ENCODE results near the gene SLC5A6.

SLC5A6 gene

DNA sequence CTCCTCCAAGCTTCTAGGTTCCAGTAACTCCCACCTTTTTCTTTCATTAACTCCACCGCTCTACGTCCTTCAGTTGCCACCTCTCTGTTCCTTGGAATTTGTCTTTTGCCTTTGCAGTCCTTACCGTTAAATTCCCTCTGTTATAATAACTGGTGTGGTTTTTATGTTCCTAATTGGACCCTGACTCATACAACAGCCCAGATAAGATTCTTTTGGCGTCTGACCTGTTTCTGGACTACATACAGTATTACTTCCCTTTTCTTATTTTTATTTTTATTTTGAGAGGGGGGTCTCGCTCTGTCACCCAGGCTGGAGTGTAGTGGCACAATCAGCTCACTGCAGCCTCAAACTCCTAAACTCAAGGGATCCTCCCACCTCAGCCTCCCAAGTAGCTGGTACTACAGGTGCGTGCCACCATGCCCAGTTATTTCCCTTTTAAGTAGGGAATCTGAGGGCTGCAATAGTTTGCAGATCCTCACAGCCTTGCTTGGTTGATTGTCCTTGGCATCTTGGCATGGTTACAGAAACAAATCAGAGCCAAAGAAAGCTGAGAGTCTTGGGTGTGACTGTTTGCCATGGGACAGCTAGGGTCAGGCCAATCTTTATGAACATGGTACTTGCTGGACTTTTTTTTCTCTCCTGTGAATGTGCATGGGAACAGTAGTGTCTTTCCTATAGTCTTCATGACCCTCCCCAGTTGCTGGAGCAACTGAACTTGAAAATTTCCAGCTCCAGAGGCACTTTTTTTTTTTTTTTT lies 41.3 kb downstream of the SLC5A6 start:
- no peak for DNase-seq (ENCODE audit: extremely low spot score)
- no peak for TF ChIP-seq SUZ12 (IDR thresholded peaks at IDR 0.05)
- no peak for TF ChIP-seq FOXA1 (IDR thresholded peaks at IDR 0.05)
- TF ChIP-seq ZNF384 (IDR thresholded peaks at IDR 0.05): no peak
- no peak for TF ChIP-seq HDGF (IDR thresholded peaks at IDR 0.05; ENCODE audit: borderline replicate concordance)
- TF ChIP-seq ELF4 (IDR thresholded peaks at IDR 0.05): no peak
- TF ChIP-seq NFRKB (IDR thresholded peaks at IDR 0.05): no peak
- no peak for TF ChIP-seq L3MBTL2 (conservative IDR thresholded peaks at IDR 0.05)
- TF ChIP-seq SP1 (IDR thresholded peaks at IDR 0.05): no peak
- CTCF ChIA-PET: interaction anchor here (0.6 to 1.9 kb wide), 9 partner anchors 8 to 240 kb away, joined by 3 to 9 read pairs (median 4); no protein-coding TSS in a partner anchor
- POLR2A ChIA-PET: interaction anchor here (1.1 kb wide), 1 partner anchor 250 kb away, joined by 3 read pairs; no protein-coding TSS in a partner anchor

- TF ChIP-seq BHLHE40 (IDR thresholded peaks at IDR 0.05; ENCODE audit: borderline replicate concordance): no peak
- no peak for TF ChIP-seq FOXA1 (IDR thresholded peaks at IDR 0.05)
- no peak for TF ChIP-seq FOXM1 (IDR thresholded peaks at IDR 0.05; ENCODE audit: borderline replicate concordance)
- no peak for TF ChIP-seq ELF4 (IDR thresholded peaks at IDR 0.05)
- TF ChIP-seq CTBP1 (IDR thresholded peaks at IDR 0.05; ENCODE audit: borderline replicate concordance): no peak
- TF ChIP-seq L3MBTL2 (conservative IDR thresholded peaks at IDR 0.05): no peak
- no peak for TF ChIP-seq HDGF (IDR thresholded peaks at IDR 0.05; ENCODE audit: borderline replicate concordance)
- TF ChIP-seq LEF1 (IDR thresholded peaks at IDR 0.05; ENCODE audit: borderline replicate concordance): no peak
- no peak for TF ChIP-seq SUZ12 (IDR thresholded peaks at IDR 0.05)
- no peak for TF ChIP-seq FOXK2 (IDR thresholded peaks at IDR 0.05)
- no peak for DNase-seq (ENCODE audit: extremely low spot score)
- ChIA-PET POLR2A (interaction anchor here (0.9 kb wide), 1 partner anchor 41 kb away, joined by 4 read pairs; the partner anchor contains the start of gene ABHD1), CTCF (no interaction called here)
These were observed 46.9 kb downstream of the SLC5A6 start for GRCh38 chr2:27164960-27165763.

DNA sequence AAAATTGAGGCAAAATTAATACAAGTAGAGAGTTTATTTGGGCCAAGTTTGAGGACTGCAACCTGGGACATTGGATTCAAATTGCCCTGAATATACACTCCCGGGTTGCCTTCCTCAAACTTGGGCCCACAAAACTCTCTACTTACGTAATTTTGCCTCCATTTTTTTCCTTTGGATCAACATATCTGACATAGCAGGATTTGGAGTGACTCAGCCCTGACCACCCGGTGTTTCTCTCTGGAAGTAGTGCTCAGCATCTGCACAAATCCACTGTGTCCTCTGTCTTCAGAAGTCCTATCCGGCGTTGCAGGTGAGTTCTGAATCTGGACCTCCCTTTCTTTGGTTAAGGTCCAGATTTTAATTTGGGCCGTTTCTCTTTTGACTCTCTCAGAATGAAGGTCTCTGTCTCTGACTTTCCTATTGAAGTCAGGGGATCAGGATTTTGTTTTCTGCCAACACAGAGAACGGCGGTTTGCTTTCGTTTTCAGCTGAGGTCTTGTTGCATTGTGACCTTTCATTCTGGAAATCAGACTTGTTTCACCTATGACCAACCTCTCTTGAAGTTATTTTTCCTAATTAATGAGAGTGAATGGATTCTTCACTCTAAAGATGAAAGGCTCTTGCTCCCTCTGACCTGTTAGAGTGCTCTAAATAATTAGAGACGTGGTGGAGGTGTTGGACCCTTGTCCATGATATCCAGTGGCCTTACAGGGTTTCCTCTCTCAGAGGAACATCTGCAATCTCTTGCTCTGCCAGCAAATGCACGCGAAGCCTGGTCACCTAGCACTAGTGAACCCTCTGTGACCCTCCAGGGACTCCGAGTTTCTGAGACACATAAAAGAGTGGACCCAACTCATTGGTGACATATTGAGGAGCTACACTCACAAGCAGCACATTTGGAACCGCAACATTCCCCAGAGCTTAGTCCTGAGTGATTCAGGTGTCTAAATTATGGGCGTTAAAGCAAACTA lies 49.6 kb downstream of the SLC5A6 start:
- no peak for DNase-seq (ENCODE audit: extremely low spot score)
- POLR2A ChIA-PET: no interaction called here
- TF ChIP-seq ZNF384 (IDR thresholded peaks at IDR 0.05): no peak
- TF ChIP-seq FOXK2 (IDR thresholded peaks at IDR 0.05): no peak
- no peak for TF ChIP-seq BHLHE40 (IDR thresholded peaks at IDR 0.05; ENCODE audit: borderline replicate concordance)
- no peak for TF ChIP-seq TARDBP (IDR thresholded peaks at IDR 0.05)
- TF ChIP-seq LEF1 (IDR thresholded peaks at IDR 0.05; ENCODE audit: borderline replicate concordance): no peak
- TF ChIP-seq SUZ12 (IDR thresholded peaks at IDR 0.05): no peak
- TF ChIP-seq CTBP1 (IDR thresholded peaks at IDR 0.05; ENCODE audit: borderline replicate concordance): no peak
- no peak for TF ChIP-seq NFRKB (IDR thresholded peaks at IDR 0.05)
- CTCF ChIA-PET: interaction anchor here (0.6 kb wide), 1 partner anchor 54 kb away, joined by 4 read pairs; no protein-coding TSS in a partner anchor

GRCh38 chr2:27160191-27160590 lies 51.9 kb downstream of the SLC5A6 start:
- ChIA-PET POLR2A (interaction anchor here (1.0 kb wide), 1 partner anchor 57 kb away, joined by 3 read pairs; the partner anchor contains the start of gene CAD), CTCF (interaction anchor here (1.8 kb wide), 1 partner anchor 10 kb away, joined by 9 read pairs; no protein-coding TSS in a partner anchor)
- DNase-seq (ENCODE audit: extremely low spot score): no peak
- TF ChIP-seq TARDBP (IDR thresholded peaks at IDR 0.05) (no peak), ELF4 (IDR thresholded peaks at IDR 0.05) (no peak), SUZ12 (IDR thresholded peaks at IDR 0.05) (no peak), PKNOX1 (IDR thresholded peaks at IDR 0.05) (no peak), ARNT (IDR thresholded peaks at IDR 0.05) (no peak), L3MBTL2 (conservative IDR thresholded peaks at IDR 0.05) (no peak), BHLHE40 (IDR thresholded peaks at IDR 0.05; ENCODE audit: borderline replicate concordance) (no peak), LEF1 (IDR thresholded peaks at IDR 0.05; ENCODE audit: borderline replicate concordance) (no peak), FOXM1 (IDR thresholded peaks at IDR 0.05; ENCODE audit: borderline replicate concordance) (no peak), NFRKB (IDR thresholded peaks at IDR 0.05) (no peak), SP1 (IDR thresholded peaks at IDR 0.05) (no peak), CTBP1 (IDR thresholded peaks at IDR 0.05; ENCODE audit: borderline replicate concordance) (no peak), HDGF (IDR thresholded peaks at IDR 0.05; ENCODE audit: borderline replicate concordance) (no peak)

- no peak for TF ChIP-seq FOXK2 (IDR thresholded peaks at IDR 0.05)
- no peak for TF ChIP-seq LEF1 (IDR thresholded peaks at IDR 0.05; ENCODE audit: borderline replicate concordance)
- TF ChIP-seq FOXM1 (IDR thresholded peaks at IDR 0.05; ENCODE audit: borderline replicate concordance): no peak
- no peak for TF ChIP-seq ZNF384 (IDR thresholded peaks at IDR 0.05)
- no peak for TF ChIP-seq FOXA1 (IDR thresholded peaks at IDR 0.05)
- CTCF ChIA-PET: interaction anchor here (0.8 kb wide), 1 partner anchor 11 kb away, joined by 3 read pairs; no protein-coding TSS in a partner anchor
- POLR2A ChIA-PET: no interaction called here
- DNase-seq (ENCODE audit: extremely low spot score): no peak
These were observed 52.8 kb downstream of the SLC5A6 start for GRCh38 chr2:27159271-27159670.

DNA sequence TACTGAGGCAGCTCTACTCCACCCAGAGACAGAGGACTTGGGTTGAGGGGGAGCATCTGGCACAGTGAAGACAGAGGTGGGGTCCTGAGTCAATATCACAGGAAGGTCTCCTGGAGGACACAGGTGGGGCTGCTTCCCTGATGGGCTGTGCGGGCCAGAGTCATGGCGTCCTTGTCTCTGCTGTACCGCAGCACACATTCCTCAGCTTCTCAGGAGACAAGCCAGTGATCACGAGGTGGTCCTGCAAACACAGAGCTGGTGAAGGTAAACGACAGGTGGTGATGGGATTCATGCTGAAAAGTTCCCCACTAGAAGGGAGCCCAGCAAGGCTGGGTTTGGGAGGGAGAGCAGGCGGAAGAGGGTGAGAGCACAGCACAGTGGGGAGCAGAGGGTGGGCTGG lies 53.6 kb downstream of the SLC5A6 start:
- ChIA-PET POLR2A (no interaction called here), CTCF (interaction anchor here (0.6 to 0.8 kb wide), 2 partner anchors 11 to 16 kb away, joined by 3 read pairs; no protein-coding TSS in a partner anchor)
- TF ChIP-seq SUZ12 (IDR thresholded peaks at IDR 0.05) (no peak), ZNF384 (IDR thresholded peaks at IDR 0.05) (no peak), HDGF (IDR thresholded peaks at IDR 0.05; ENCODE audit: borderline replicate concordance) (no peak), SP1 (IDR thresholded peaks at IDR 0.05) (no peak), CTBP1 (IDR thresholded peaks at IDR 0.05; ENCODE audit: borderline replicate concordance) (no peak), FOXM1 (IDR thresholded peaks at IDR 0.05; ENCODE audit: borderline replicate concordance) (no peak), PKNOX1 (IDR thresholded peaks at IDR 0.05) (no peak), NFRKB (IDR thresholded peaks at IDR 0.05) (no peak), TARDBP (IDR thresholded peaks at IDR 0.05) (no peak), FOXA1 (IDR thresholded peaks at IDR 0.05) (no peak)
- no peak for DNase-seq (ENCODE audit: extremely low spot score)

All from HEK293T (cell line).